GM18526 (cell line): ENCODE results near the gene BTF3.

Source experiments
- POLR2A ChIP-seq: IDR thresholded peaks from 3 replicates; pipeline ENCODE4 v1.6.1; 2011; ENCODE audit not compliant: insufficient read length; ENCODE audit errors: extremely low read depth

BTF3 gene

GRCh38 chr5:73539730-73540129, 41.5 kb downstream of the BTF3 start:
- TF ChIP-seq POLR2A: no peak

- TF ChIP-seq POLR2A: no peak
Observed at GRCh38 chr5:73540192-73540591, 42.0 kb downstream of the BTF3 start.

DNA sequence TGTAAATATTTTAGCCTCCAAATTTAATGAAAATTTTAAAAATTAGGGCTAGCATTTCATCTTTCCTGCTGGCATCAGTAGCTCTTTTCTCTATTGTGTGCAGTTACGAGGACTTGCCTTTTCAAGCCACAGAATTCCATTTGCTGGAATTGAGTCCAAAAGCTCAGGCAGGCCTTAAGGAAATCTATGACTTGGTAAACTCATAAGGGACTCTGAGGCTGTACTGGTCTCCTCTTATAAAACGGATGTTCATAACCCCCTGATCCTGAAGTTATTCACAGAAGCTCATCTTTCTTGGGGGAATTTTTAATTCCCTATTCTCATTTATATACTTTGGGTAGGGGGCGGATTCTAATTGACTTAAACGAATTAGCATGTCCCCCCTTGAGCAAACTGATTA, 43.8 kb downstream of the BTF3 start:
- no peak for TF ChIP-seq POLR2A

DNA sequence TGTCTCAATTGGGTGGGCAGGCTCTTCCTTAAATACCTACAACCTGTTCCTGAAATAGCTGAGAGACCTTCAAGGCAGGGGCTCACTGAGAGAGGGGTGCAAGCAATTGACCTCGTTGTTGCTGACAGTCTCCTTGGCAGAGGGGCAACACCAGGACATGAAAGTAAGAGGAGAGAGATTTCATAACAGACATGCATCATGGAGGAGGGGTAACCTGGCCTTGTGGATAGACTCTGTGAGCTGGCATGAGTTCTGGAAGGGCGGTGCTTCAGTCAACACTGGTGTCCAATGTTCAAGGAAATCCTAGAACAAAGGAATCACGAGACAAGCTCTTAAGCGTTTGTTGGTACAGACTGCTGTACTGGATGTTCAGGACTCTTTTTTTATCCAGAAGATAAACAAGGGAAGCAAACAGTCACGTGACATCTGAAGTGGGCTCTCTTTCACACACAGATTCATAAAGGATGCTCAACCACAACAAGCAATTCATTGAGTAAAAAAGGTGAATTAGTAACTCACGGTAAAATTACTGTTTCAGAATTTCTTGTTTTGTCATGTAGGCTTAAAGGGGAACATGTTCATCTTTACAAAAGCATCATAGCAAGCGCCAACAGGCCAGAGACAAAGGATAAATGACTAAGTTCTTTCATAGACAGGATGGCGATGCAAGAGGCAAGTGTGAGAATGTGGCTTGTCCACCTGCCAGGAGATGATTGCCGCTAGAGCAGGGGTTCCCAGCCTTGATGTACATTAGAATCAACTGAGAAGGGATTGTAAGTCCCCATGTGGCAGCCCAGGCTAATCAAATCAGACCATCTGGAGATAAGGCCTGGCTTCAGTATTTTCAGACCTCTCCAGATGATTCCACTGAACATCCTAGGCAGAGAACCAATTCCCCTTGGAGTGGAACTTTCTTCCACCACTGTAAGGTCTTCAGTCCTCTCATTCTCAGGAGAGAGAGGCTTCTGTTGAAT, 46.5 kb downstream of the BTF3 start:
- TF ChIP-seq POLR2A: no peak

- TF ChIP-seq POLR2A: no peak
Observed at GRCh38 chr5:73545403-73545779, 47.1 kb downstream of the BTF3 start.

- TF ChIP-seq POLR2A: no peak
Observed at GRCh38 chr5:73550016-73550415, 51.8 kb downstream of the BTF3 start.

- TF ChIP-seq POLR2A: no peak
Observed at GRCh38 chr5:73552642-73553041, 54.4 kb downstream of the BTF3 start.
